Smooth muscle cell (in vitro differentiated cells): Measurements from ENCODE around the gene TEX11. TPM values are rescaled to one million over a fixed set of nuclear protein-coding genes. Genes with fewer than 3 reads are reported as not detected.
"Not testable (repeated sequence)": the region's sequence is repeated elsewhere in the genome, so short reads cannot be mapped to it uniquely, and the experiment has no call there.

Source experiments
- DNase-seq: peaks from one replicate; lab custom pipeline; 2025; ENCODE audit not compliant: unreplicated experiment; lab: John Stamatoyannopoulos, UW
- H2AFZ ChIP-seq: fragments of 200-600 bp; sonication (generic); 2 replicates; pipeline ENCODE4 v1.6.0; 2016; ENCODE audit warnings: antibody characterized with exemption, low read depth, mild to moderate bottlenecking
- H3F3A ChIP-seq: fragments of 200-600 bp; sonication (generic); 2 replicates; pipeline ENCODE4 v1.6.0; 2017; ENCODE audit warnings: antibody characterized with exemption, low read depth
- H3K27ac ChIP-seq: fragments of 200-600 bp; sonication (generic); 2 replicates; pipeline ENCODE4 v1.5.1; 2016; ENCODE audit warnings: low read depth, mild to moderate bottlenecking
- H3K27me3 ChIP-seq: fragments of 200-600 bp; sonication (generic); 2 replicates; pipeline ENCODE4 v1.6.1; 2016; ENCODE audit warnings: low read depth, mild to moderate bottlenecking
- H3K36me3 ChIP-seq: fragments of 200-600 bp; sonication (generic); 2 replicates; pipeline ENCODE4 v1.5.1; 2016; ENCODE audit warnings: low read depth
- H3K4me1 ChIP-seq: fragments of 200-600 bp; sonication (generic); 2 replicates; pipeline ENCODE4 v1.5.1; 2016; ENCODE audit warnings: low read depth
- H3K4me2 ChIP-seq: fragments of 200-600 bp; sonication (generic); 2 replicates; pipeline ENCODE4 v1.6.0; 2016; ENCODE audit warnings: mild to moderate bottlenecking
- H3K4me3 ChIP-seq: fragments of 200-600 bp; sonication (generic); 2 replicates; pipeline ENCODE4 v1.5.1; 2016; ENCODE audit warnings: mild to moderate bottlenecking
- H3K79me2 ChIP-seq: fragments of 200-600 bp; sonication (generic); 2 replicates; pipeline ENCODE4 v1.6.0; 2016; ENCODE audit warnings: low read depth, mild to moderate bottlenecking
- H3K9ac ChIP-seq: fragments of 200-600 bp; sonication (generic); 2 replicates; pipeline ENCODE4 v1.6.0; 2016; ENCODE audit warnings: low read depth
- H3K9me3 ChIP-seq: fragments of 200-600 bp; sonication (generic); replicated peaks from 2 replicates; pipeline ENCODE4 v1.5.1; 2016; ENCODE audit warnings: low read depth
- H4K20me1 ChIP-seq: fragments of 200-600 bp; sonication (generic); 2 replicates; pipeline ENCODE4 v1.6.0; 2016; ENCODE audit warnings: low read depth
- WGBS: methylation state at CpG from one replicate; pipeline ENCODE4 v1.1.7; 2016; ENCODE audit warnings: low lambda C conversion rate; 5-methylcytosine and 5-hydroxymethylcytosine counted together
- polyA plus RNA-seq: library from polyadenylated mRNA; unstranded; fragments of >200 nt; fragmentation: Nextera tagmentation; extraction: Ambion mirVana; gene quantifications from 2 replicates; pipeline ENCODE4 v1.2.1, GENCODE V29; 2016
- total RNA-seq: library from RNA; depleted of rRNA; stranded (reverse); fragments of >200 nt; gene quantifications from 2 replicates; pipeline ENCODE4 v1.2.3, GENCODE V29; 2014
- TF ChIP-seq, protein P1 (sequence below): fragments of 200-600 bp; sonication (generic); IDR thresholded peaks from 2 replicates; pipeline ENCODE4 v1.5.1; 2017; ENCODE audit warnings: borderline replicate concordance, mild to moderate bottlenecking, antibody characterized with exemption; ENCODE audit not compliant: insufficient read depth, poor library complexity, severe bottlenecking

TEX11 gene
- total and polyA plus RNA-seq, 2 experiments from 2014 or later = 0.40 to 1.2 TPM

DNA sequence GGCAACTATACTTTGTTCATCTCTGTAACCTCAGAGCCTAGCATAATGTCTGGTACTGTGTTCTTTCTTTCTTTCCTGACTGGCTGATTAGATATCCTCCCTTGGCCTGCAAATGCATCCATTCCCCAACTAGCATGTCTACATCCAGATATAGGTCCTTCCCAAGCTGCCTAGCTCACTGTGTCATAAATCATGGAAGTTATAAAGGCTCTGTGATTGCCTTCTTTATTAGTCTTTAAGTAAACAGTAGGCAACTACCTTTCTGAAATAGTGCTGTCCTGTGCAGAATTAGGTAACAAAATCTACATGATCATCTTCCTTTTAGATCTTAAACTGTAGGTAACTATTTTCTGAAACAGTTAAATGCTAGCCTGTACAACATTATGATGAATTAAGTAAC, 239.4 kb downstream of the TEX11 start:
- Histone ChIP-seq H3F3A (no peaks in the 10 kb centered on the region), H4K20me1 (no peaks in the 10 kb centered on the region), H3K79me2 (no peaks in the 10 kb centered on the region), H3K27me3 (no peaks in the 10 kb centered on the region), H3K27ac (no peak overlapping the region), H2AFZ (no peak overlapping the region), H3K4me2 (no peak overlapping the region), H3K4me3 (no peak overlapping the region), H3K4me1 (no peaks in the 10 kb centered on the region), H3K36me3 (no peaks in the 10 kb centered on the region), H3K9me3 (no peaks in the 10 kb centered on the region), H3K9ac (no peak overlapping the region)
- no peak for DNase-seq
- TF ChIP-seq, protein P1, sequence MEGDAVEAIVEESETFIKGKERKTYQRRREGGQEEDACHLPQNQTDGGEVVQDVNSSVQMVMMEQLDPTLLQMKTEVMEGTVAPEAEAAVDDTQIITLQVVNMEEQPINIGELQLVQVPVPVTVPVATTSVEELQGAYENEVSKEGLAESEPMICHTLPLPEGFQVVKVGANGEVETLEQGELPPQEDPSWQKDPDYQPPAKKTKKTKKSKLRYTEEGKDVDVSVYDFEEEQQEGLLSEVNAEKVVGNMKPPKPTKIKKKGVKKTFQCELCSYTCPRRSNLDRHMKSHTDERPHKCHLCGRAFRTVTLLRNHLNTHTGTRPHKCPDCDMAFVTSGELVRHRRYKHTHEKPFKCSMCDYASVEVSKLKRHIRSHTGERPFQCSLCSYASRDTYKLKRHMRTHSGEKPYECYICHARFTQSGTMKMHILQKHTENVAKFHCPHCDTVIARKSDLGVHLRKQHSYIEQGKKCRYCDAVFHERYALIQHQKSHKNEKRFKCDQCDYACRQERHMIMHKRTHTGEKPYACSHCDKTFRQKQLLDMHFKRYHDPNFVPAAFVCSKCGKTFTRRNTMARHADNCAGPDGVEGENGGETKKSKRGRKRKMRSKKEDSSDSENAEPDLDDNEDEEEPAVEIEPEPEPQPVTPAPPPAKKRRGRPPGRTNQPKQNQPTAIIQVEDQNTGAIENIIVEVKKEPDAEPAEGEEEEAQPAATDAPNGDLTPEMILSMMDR = no peak

DNA sequence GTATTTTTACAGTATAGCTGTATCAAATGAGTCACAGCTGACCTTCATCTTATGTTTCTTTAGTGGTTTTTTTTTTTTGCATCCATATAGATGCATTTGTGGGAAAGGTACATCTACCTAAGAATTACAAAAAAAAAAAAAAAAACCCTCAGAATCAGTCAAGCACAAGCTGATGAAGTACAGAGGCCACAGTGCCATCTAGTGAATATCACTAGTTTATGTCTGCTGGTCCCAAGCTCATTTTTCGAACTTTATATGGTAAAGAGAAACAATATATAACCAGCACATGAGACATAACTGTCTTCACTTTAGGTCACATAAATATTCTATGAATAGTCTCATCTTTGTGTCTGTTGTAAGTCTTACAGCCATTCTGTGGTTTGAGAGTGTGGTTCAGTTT, 243.8 kb downstream of the TEX11 start:
- H4K20me1 ChIP-seq = no peaks in the 10 kb centered on the region
- H3K9ac ChIP-seq = no peak overlapping the region
- no peaks in the 10 kb centered on the region for H3K27me3 ChIP-seq
- no peaks in the 10 kb centered on the region for H3K9me3 ChIP-seq
- no peak overlapping the region for H3K4me3 ChIP-seq
- H3K36me3 ChIP-seq = no peaks in the 10 kb centered on the region
- TF ChIP-seq, protein P1 = peak; percentile 30
- no peaks in the 10 kb centered on the region for H3K79me2 ChIP-seq
- H3F3A ChIP-seq = no peaks in the 10 kb centered on the region
- WGBS = 45% methylated on average over 1 of the region's 1 CpG
- no peak for DNase-seq
- no peaks in the 10 kb centered on the region for H3K4me1 ChIP-seq
- no peak overlapping the region for H3K4me2 ChIP-seq
- H2AFZ ChIP-seq = no peak overlapping the region
- H3K27ac ChIP-seq = no peak overlapping the region

DNA sequence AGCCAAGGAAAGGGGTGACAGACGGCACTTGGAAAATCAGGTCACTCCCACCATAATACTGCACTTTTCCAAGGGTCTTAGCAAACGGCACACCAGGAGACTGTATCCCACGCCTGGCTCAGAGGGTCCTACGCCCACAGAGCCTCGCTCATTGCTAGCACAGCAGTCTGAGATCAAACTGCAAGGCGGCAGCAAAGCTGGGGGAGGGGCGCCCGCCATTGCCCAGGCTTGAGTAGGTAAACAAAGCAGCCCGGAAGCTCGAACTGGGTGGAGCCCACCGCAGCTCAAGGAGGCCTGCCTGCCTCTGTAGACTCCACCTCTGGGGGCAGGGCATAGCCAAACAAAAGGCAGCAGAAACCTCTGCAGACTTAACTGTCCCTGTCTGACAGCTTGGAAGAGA, 247.4 kb downstream of the TEX11 start:
- H3K79me2 ChIP-seq, H4K20me1 ChIP-seq, H3K36me3 ChIP-seq, H3K27me3 ChIP-seq, H3K4me1 ChIP-seq, H3K27ac ChIP-seq, H2AFZ ChIP-seq, H3F3A ChIP-seq, DNase-seq, H3K4me3 ChIP-seq, H3K9me3 ChIP-seq, H3K9ac ChIP-seq, H3K4me2 ChIP-seq: not testable (repeated sequence)
- 78% methylated on average over 11 of the region's 11 CpGs for WGBS

DNA sequence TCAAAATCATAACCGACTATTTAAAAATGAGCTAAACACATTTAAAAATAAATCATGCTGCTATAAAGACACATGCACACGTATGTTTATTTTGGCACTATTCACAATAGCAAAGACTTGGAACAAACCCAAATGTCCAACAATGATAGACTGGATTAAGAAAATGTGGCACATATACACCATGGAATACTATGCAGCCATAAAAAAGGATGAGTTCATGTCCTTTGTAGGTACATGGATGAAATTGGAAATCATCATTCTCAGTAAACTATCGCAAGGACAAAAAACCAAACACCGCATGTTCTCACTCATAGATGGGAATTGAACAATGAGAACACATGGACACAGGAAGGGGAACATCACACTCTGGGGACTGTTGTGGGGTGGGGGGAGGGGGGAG, 251.0 kb downstream of the TEX11 start:
- not testable (repeated sequence) for H3K27ac ChIP-seq, DNase-seq, H3K9me3 ChIP-seq, H3K9ac ChIP-seq, H2AFZ ChIP-seq, H3F3A ChIP-seq, H3K4me2 ChIP-seq, H3K36me3 ChIP-seq, H3K27me3 ChIP-seq, H4K20me1 ChIP-seq, H3K4me1 ChIP-seq, H3K79me2 ChIP-seq, H3K4me3 ChIP-seq
- 84% methylated on average over 3 of the region's 4 CpGs for WGBS

DNA sequence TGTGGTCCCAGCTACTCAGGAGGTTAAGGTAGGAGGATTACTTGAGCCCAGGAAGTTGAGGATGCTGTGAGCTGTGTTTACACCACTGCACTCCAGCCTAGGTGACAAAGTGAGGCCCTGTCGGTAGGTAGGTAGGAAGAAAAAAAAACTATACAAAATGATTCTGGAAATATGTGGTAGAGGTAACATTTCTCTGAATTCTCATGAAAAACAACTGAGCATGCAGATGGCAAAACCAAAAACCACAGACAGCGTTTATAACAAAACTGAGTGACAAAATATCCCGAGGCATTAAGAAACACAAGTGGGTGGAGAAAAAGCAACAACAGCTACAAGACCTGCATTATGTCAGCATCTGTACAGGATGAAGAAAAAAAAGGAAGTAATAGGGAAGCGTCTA, 252.2 kb downstream of the TEX11 start:
- Histone ChIP-seq H3K9me3 (peaks cover 4% of the 10 kb centered on the region), H3K4me2 (no peak overlapping the region), H3K4me3 (no peak overlapping the region), H3K27me3 (no peaks in the 10 kb centered on the region), H3K4me1 (no peaks in the 10 kb centered on the region), H3F3A (no peaks in the 10 kb centered on the region), H3K9ac (no peak overlapping the region), H3K27ac (no peak overlapping the region), H4K20me1 (no peaks in the 10 kb centered on the region), H2AFZ (no peak overlapping the region), H3K36me3 (no peaks in the 10 kb centered on the region), H3K79me2 (no peaks in the 10 kb centered on the region)
- DNase-seq = no peak
- WGBS = 50% methylated on average over 4 of the region's 4 CpGs
- TF ChIP-seq, protein P1 = no peak

DNA sequence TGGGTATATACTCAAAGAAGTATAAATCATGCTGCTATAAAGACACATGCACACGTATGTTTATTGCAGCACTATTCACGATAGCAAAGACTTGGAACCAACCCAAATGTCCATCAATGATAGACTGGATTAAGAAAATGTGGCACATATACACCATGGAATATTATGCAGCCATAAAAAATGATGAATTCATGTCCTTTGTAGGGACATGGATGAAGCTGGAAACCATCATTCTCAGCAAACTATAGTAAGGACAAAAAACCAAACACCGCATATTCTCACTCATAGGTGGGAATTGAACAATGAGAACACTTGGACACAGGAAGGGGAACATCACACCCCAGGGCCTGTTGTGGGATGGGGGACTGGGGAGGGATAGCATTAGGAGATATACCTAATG, 260.6 kb downstream of the TEX11 start:
- DNase-seq, H3K4me3 ChIP-seq, H3F3A ChIP-seq, H3K4me1 ChIP-seq, H3K79me2 ChIP-seq, H3K36me3 ChIP-seq, H4K20me1 ChIP-seq, H3K9ac ChIP-seq, H3K4me2 ChIP-seq, H3K27me3 ChIP-seq, H3K9me3 ChIP-seq, H3K27ac ChIP-seq, H2AFZ ChIP-seq: not testable (repeated sequence)
- WGBS = 90% methylated on average over 3 of the region's 3 CpGs
